RWPE1 (cell line): Measurements from ENCODE around the gene SLC9A9.

ENCODE experiments used
- CTCF ChIA-PET: fragments of 350-600 bp; sonication (Branson Sonifier 250); formaldehyde crosslinking; extraction: SDS; loops from one replicate; lab custom pipeline; 2021; lab: Yijun Ruan, JAX
- POLR2A ChIA-PET: fragments of 400-600 bp; formaldehyde crosslinking; extraction: SDS; loops from one replicate; lab custom pipeline; 2020; ENCODE audit warnings: antibody characterized with exemption; ENCODE audit not compliant: low non-redundant PET; lab: Yijun Ruan, JAX
- DNase-seq: peaks from one replicate; pipeline ENCODE4 v3.0.0; 2012; ENCODE audit warnings: low spot score
- H3K27ac ChIP-seq: fragments of 450-650 bp; 2 replicates; pipeline ENCODE4 v1.5.1; 2017
- CTCF ChIP-seq: fragments of 450-650 bp; conservative IDR thresholded peaks from 2 replicates; pipeline ENCODE4 v1.5.1; 2017; ENCODE audit warnings: low read depth, mild to moderate bottlenecking

Gene SLC9A9

GRCh38 chr3:143640774-143641173 is 207.5 kb downstream of the SLC9A9 start:
- no peak for TF ChIP-seq CTCF
- CTCF ChIA-PET: no interaction called here
- POLR2A ChIA-PET: no interaction called here
- DNase-seq: no peak
- H3K27ac ChIP-seq: no peak overlapping the region

GRCh38 chr3:143637133-143637532 is 211.1 kb downstream of the SLC9A9 start:
- no peak for TF ChIP-seq CTCF
- ChIA-PET CTCF (no interaction called here), POLR2A (no interaction called here)
- DNase-seq: no peak
- no peak overlapping the region for H3K27ac ChIP-seq

- no peak for TF ChIP-seq CTCF
- H3K27ac ChIP-seq: no peak overlapping the region
- DNase-seq: no peak
- ChIA-PET POLR2A (no interaction called here), CTCF (no interaction called here)
These were observed 213.3 kb downstream of the SLC9A9 start for GRCh38 chr3:143634991-143635390.

GRCh38 chr3:143634427-143634826 is 213.8 kb downstream of the SLC9A9 start:
- CTCF ChIA-PET: interaction anchor here (0.7 kb wide), 1 partner anchor 141 kb away, joined by 3 read pairs; no protein-coding TSS in a partner anchor
- POLR2A ChIA-PET: no interaction called here
- H3K27ac ChIP-seq: no peak overlapping the region
- no peak for TF ChIP-seq CTCF
- no peak for DNase-seq

- CTCF ChIA-PET: interaction anchor here (0.7 kb wide), 1 partner anchor 142 kb away, joined by 3 read pairs; no protein-coding TSS in a partner anchor
- POLR2A ChIA-PET: no interaction called here
- no peak overlapping the region for H3K27ac ChIP-seq
- DNase-seq: no peak
- no peak for TF ChIP-seq CTCF
These were observed 214.5 kb downstream of the SLC9A9 start for GRCh38 chr3:143633816-143634215.

- ChIA-PET CTCF (no interaction called here), POLR2A (no interaction called here)
- no peak for DNase-seq
- H3K27ac ChIP-seq: no peak overlapping the region
- no peak for TF ChIP-seq CTCF
These were observed 218.5 kb downstream of the SLC9A9 start for GRCh38 chr3:143629726-143630125.
